Activated naive CD8-positive, alpha-beta T cell treated with anti-CD3 and anti-CD28 coated beads, Interleukin-2, amount 10 ng/mL, durations not matched to agents 7 days and 5 days (primary cell): ENCODE measurements around the gene AHI1. TPM values are rescaled to one million over a fixed set of nuclear protein-coding genes. Genes with fewer than 3 reads are reported as not detected.
"Not testable (repeated sequence)": the region's sequence is repeated elsewhere in the genome, so short reads cannot be mapped to it uniquely, and the experiment has no call there.

ENCODE experiments used
- ATAC-seq: fragments of 150-1000 bp; cut with Tn5 transposase; one replicate; pipeline ENCODE4 v1.10.0; 2021; ENCODE audit warnings: low read depth, moderate library complexity
- POLR2A ChIA-PET: fragments of 350-600 bp; sonication (Branson Sonifier 250); formaldehyde crosslinking; loops from one replicate; lab custom pipeline; 2021; ENCODE audit warnings: antibody characterized with exemption; lab: Charles Lee
- DNase-seq: peaks from one replicate; pipeline ENCODE4 v3.0.0; 2021
- H3K27ac Mint-ChIP-seq: one replicate; pipeline ENCODE4 v1.8.0; 2022; ENCODE audit warnings: mild to moderate bottlenecking, mixed read lengths
- H3K27me3 Mint-ChIP-seq: one replicate; pipeline ENCODE4 v1.8.0; 2022; ENCODE audit warnings: mild to moderate bottlenecking, moderate library complexity, mixed read lengths
- H3K36me3 Mint-ChIP-seq: one replicate; pipeline ENCODE4 v1.8.0; 2021; ENCODE audit warnings: mild to moderate bottlenecking, mixed read lengths
- H3K4me1 Mint-ChIP-seq: one replicate; pipeline ENCODE4 v1.8.0; 2021; ENCODE audit warnings: mixed read lengths
- H3K4me3 Mint-ChIP-seq: one replicate; pipeline ENCODE4 v1.8.0; 2022; ENCODE audit warnings: mild to moderate bottlenecking, moderate library complexity, mixed read lengths
- H3K9me3 Mint-ChIP-seq: one replicate; pipeline ENCODE4 v1.8.0; 2021; ENCODE audit warnings: mixed read lengths
- total RNA-seq, 2 experiments: library from RNA; stranded (reverse); gene quantifications; one replicate each; pipeline ENCODE4 v1.2.3, GENCODE V29; 2021

Gene AHI1
- total RNA-seq, 2 experiments from 2014 or later, result 19.9 to 21.4 TPM

DNA sequence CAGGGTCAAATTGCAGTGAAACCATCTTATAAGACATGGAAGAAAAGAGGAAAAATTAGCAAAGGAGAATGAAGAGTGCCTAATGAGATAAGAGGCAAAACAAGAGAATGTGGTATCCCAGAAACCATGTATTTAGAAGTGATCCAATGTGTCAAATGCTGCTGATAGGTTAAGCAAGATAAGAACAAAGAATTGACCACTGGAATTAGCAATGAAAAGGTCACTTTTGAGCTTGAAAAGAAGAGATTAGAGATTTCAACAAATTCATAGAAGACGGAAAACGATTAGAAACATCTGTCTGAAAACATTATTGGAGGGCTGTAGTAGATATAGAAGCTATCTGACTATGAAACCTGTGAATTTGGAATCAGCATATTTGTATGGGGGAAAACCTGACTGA, 112.2 kb downstream of the AHI1 start:
- Mint-ChIP-seq H3K4me3 (no peak overlapping the region), H3K36me3 (no peaks in the 10 kb centered on the region), H3K4me1 (no peaks in the 10 kb centered on the region), H3K27me3 (no peaks in the 10 kb centered on the region), H3K27ac (no peak overlapping the region), H3K9me3 (no peaks in the 10 kb centered on the region)
- no peak for DNase-seq
- ATAC-seq, result no peak
- POLR2A ChIA-PET, result no interaction called here

GRCh38 chr6:135383766-135384165, 113.8 kb downstream of the AHI1 start:
- Mint-ChIP-seq H3K4me3 (no peak overlapping the region), H3K4me1 (no peaks in the 10 kb centered on the region), H3K9me3 (no peaks in the 10 kb centered on the region), H3K27ac (no peak overlapping the region), H3K27me3 (no peaks in the 10 kb centered on the region), H3K36me3 (no peaks in the 10 kb centered on the region)
- POLR2A ChIA-PET, result no interaction called here
- no peak for DNase-seq
- no peak for ATAC-seq

- Mint-ChIP-seq H3K4me1 (no peaks in the 10 kb centered on the region), H3K27me3 (no peaks in the 10 kb centered on the region), H3K9me3 (no peaks in the 10 kb centered on the region), H3K36me3 (no peaks in the 10 kb centered on the region), H3K4me3 (no peak overlapping the region), H3K27ac (no peak overlapping the region)
- ATAC-seq, result no peak
- POLR2A ChIA-PET, result no interaction called here
- DNase-seq, result no peak
Observed at GRCh38 chr6:135383301-135383700, 114.2 kb downstream of the AHI1 start.

GRCh38 chr6:135382182-135382628, 115.3 kb downstream of the AHI1 start:
- ATAC-seq (no peak), DNase-seq (no peak)
- Mint-ChIP-seq H3K27me3 (no peaks in the 10 kb centered on the region), H3K27ac (no peak overlapping the region), H3K9me3 (no peaks in the 10 kb centered on the region), H3K4me1 (no peaks in the 10 kb centered on the region), H3K36me3 (no peaks in the 10 kb centered on the region), H3K4me3 (no peak overlapping the region)
- POLR2A ChIA-PET, result no interaction called here

DNA sequence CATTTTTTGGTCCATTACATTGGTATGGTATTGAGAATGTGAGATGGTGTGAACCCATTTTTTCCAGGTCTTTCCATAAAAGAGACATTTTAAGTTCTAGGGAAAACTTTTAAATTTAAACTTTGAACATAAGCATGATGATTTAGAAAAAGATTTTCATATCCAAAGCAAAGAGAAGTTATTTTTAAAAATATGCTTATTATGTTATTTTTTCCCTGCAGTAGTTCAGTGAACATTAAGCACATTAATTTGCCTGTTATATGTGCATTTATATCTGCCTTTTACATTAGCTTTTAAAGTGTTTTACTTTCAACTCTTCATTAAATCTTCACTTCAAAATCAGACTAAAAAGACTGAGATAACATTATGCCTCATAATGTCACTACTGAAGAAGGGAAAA, 116.7 kb downstream of the AHI1 start:
- POLR2A ChIA-PET, result no interaction called here

DNA sequence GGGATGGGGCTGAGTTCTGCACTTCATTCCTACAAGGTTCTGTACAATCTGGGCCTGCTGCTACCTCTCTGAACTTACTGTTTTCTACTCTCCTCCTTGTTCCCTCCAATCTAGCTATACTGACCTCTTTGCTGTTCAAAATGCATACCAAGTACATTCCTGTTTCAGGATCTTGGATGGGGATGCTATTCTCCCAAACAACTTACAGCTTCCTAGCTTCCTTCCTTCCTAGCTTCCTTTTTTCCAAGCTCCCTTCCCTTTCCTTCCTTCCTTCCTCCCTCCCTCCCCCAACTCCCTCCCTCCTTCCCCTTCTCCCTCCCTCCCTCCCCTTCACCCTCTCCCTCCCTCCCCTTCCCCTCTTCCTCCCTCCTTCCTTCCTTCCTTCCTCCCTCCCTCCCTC, 117.9 kb downstream of the AHI1 start:
- no peak for ATAC-seq

More for the DNA sequence above, 116.7 kb downstream of the AHI1 start:
- Mint-ChIP-seq H3K27me3 (no peaks in the 10 kb centered on the region), H3K36me3 (no peaks in the 10 kb centered on the region), H3K4me1 (no peaks in the 10 kb centered on the region), H3K27ac (no peak overlapping the region), H3K9me3 (no peaks in the 10 kb centered on the region), H3K4me3 (no peak overlapping the region)
- DNase-seq (no peak), ATAC-seq (no peak)

DNA sequence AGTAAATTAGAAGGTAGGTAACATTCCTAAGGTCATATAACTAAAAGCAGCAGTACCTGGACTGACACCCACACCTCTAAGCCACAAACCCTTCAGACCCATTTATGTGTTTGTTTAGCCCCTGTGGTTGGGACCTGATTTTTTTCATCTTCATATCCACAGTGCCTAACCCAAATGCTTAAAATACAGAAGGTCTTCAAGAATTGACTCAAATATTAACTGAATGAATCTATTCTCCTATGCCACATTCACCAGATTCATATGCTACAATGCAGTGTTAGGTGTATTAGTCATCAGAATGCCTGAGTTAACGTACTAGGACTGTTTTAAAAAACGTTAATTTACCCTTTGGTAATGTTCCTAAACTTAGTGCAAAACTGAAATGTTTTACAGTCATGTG, 124.8 kb downstream of the AHI1 start:
- Mint-ChIP-seq H3K4me3 (no peak overlapping the region), H3K9me3 (peaks cover 4% of the 10 kb centered on the region), H3K4me1 (no peaks in the 10 kb centered on the region), H3K36me3 (peaks cover 10% of the 10 kb centered on the region), H3K27ac (no peak overlapping the region), H3K27me3 (no peaks in the 10 kb centered on the region)
- no peak for DNase-seq
- POLR2A ChIA-PET, result no interaction called here
- no peak for ATAC-seq

More for the DNA sequence above, 117.9 kb downstream of the AHI1 start:
- Mint-ChIP-seq H3K4me3 (no peak overlapping the region), H3K27ac (no peak overlapping the region), H3K27me3 (no peaks in the 10 kb centered on the region), H3K9me3 (no peaks in the 10 kb centered on the region), H3K4me1 (no peaks in the 10 kb centered on the region), H3K36me3 (no peaks in the 10 kb centered on the region)
- no peak for DNase-seq
- POLR2A ChIA-PET, result no interaction called here

DNA sequence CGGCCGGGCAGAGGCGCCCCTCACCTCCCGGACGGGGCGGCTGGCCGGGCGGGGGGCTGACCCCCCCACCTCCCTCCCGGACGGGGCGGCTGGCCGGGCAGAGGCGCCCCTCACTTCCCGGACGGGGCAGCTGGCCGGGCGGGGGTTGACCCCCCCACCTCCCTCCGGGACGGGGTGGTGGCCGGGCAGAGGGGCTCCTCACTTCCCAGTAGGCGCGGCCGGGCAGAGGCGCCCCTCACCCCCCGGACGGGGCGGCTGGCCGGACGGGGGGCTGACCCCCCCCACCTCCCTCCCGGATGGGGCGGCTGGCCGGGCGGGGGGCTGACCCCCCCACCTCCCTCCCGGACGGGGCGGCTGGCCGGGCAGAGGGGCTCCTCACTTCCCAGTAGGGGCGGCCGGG, 133.9 kb downstream of the AHI1 start:
- ATAC-seq, H3K4me1 Mint-ChIP-seq, H3K27ac Mint-ChIP-seq, H3K27me3 Mint-ChIP-seq, POLR2A ChIA-PET, H3K4me3 Mint-ChIP-seq, DNase-seq: not testable (repeated sequence)
- Mint-ChIP-seq H3K36me3 (peaks cover 15% of the 10 kb centered on the region), H3K9me3 (peaks cover 25% of the 10 kb centered on the region)

DNA sequence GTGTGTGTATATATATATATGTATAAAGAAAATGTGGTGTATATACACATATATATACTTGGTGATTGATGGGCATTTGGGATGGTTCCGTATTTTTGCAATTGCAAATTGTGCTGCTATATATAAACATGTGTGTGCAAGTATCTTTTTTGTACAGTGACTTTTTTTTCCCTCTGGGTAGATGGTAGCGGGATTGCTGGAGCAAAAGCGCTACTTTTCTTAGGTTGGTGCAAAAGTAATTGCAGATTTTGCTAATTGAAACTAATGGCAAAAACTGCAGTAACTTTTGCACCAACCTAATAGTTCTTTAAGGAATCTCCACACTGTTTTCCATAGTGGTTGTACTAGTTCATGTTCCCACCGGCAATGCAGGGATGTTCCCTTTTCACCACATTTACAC, 135.4 kb downstream of the AHI1 start:
- Mint-ChIP-seq H3K27ac (no peak overlapping the region), H3K36me3 (peaks cover 8% of the 10 kb centered on the region), H3K4me1 (no peaks in the 10 kb centered on the region), H3K27me3 (no peaks in the 10 kb centered on the region), H3K4me3 (no peak overlapping the region), H3K9me3 (peaks cover 19% of the 10 kb centered on the region)
- no peak for DNase-seq
- ATAC-seq, result no peak
- POLR2A ChIA-PET, result no interaction called here

GRCh38 chr6:135360222-135360621, 137.3 kb downstream of the AHI1 start:
- POLR2A ChIA-PET, result no interaction called here
- Mint-ChIP-seq H3K9me3 (peaks cover 7% of the 10 kb centered on the region), H3K36me3 (peaks cover 8% of the 10 kb centered on the region), H3K4me3 (no peak overlapping the region), H3K27ac (no peak overlapping the region), H3K4me1 (no peaks in the 10 kb centered on the region), H3K27me3 (no peaks in the 10 kb centered on the region)
- DNase-seq (no peak), ATAC-seq (no peak)

- Mint-ChIP-seq H3K36me3 (peaks cover 4% of the 10 kb centered on the region), H3K27me3 (no peaks in the 10 kb centered on the region), H3K4me1 (no peaks in the 10 kb centered on the region), H3K4me3 (no peak overlapping the region), H3K9me3 (peaks cover 3% of the 10 kb centered on the region), H3K27ac (no peak overlapping the region)
- ATAC-seq, result no peak
- DNase-seq, result no peak
- POLR2A ChIA-PET, result no interaction called here
Observed at GRCh38 chr6:135358985-135359384, 138.6 kb downstream of the AHI1 start.

GRCh38 chr6:135358251-135358821, 139.2 kb downstream of the AHI1 start:
- POLR2A ChIA-PET, result no interaction called here
- no peak overlapping the region for H3K4me3 Mint-ChIP-seq
- no peak for ATAC-seq
- no peaks in the 10 kb centered on the region for H3K4me1 Mint-ChIP-seq
- no peak overlapping the region for H3K27ac Mint-ChIP-seq
- no peaks in the 10 kb centered on the region for H3K27me3 Mint-ChIP-seq
- peaks cover 4% of the 10 kb centered on the region for H3K36me3 Mint-ChIP-seq
- DNase-seq, result no peak
- peaks cover 3% of the 10 kb centered on the region for H3K9me3 Mint-ChIP-seq

DNA sequence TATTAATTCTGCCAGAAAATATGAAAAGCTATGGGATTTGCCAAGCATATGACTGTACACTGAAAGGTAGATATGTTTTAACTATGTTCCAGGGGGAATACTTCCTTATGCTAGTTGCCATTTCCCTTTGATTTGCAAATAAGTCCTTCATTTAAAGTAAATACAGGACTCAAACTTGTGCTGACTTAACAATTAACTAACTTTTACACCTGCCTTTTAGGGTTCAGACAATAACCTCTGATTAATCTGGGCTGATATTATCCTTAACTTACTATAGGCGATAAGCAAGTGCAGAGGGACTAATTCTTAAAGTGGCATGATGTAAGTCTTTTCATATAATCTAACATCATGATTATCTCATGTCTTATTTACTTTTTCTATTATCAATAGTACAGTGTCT, 143.1 kb downstream of the AHI1 start:
- DNase-seq (no peak), ATAC-seq (no peak)
- Mint-ChIP-seq H3K27ac (no peak overlapping the region), H3K4me1 (no peaks in the 10 kb centered on the region), H3K4me3 (no peak overlapping the region), H3K27me3 (no peaks in the 10 kb centered on the region), H3K9me3 (no peaks in the 10 kb centered on the region), H3K36me3 (peaks cover 4% of the 10 kb centered on the region)
- POLR2A ChIA-PET, result no interaction called here

GRCh38 chr6:135353113-135353512, 144.4 kb downstream of the AHI1 start:
- no peak for ATAC-seq
- no peaks in the 10 kb centered on the region for H3K27me3 Mint-ChIP-seq
- POLR2A ChIA-PET, result no interaction called here

DNA sequence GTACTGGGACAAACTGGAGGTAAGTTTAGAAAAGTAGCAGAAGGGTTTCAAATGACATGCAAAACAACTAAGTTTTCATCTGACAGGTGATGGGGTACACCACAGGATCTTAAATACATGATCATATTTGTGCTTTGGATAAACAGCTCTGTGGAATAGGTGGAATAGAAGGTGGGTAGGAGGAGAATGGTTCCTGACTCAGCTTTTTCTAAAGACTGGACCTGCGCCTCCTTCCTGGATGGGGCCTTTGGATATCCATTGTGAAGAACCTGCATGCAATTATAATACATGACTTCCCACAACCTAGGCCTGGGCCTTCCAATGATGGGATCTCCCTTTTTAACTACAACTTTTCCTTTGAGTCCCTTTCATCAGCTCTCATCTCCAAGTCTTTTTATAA, 145.9 kb downstream of the AHI1 start:
- Mint-ChIP-seq H3K36me3 (peaks cover 4% of the 10 kb centered on the region), H3K9me3 (no peaks in the 10 kb centered on the region), H3K27ac (no peak overlapping the region), H3K4me3 (no peak overlapping the region), H3K4me1 (peaks cover 3% of the 10 kb centered on the region), H3K27me3 (no peaks in the 10 kb centered on the region)
- POLR2A ChIA-PET, result no interaction called here
- ATAC-seq, result no peak
- DNase-seq, result no peak

More at GRCh38 chr6:135353113-135353512, 144.4 kb downstream of the AHI1 start:
- no peaks in the 10 kb centered on the region for H3K9me3 Mint-ChIP-seq
- DNase-seq, result no peak
- H3K4me1 Mint-ChIP-seq, result no peaks in the 10 kb centered on the region
- H3K36me3 Mint-ChIP-seq, result peaks cover 4% of the 10 kb centered on the region
- H3K4me3 Mint-ChIP-seq, result no peak overlapping the region
- H3K27ac Mint-ChIP-seq, result no peak overlapping the region
